SH-SY5Y (cell line): Measurements from ENCODE around the gene PHF8.

Source experiments
- GATA2 ChIP-seq: IDR thresholded peaks from 2 replicates; pipeline ENCODE4 v1.6.1; 2011; ENCODE audit warnings: mild to moderate bottlenecking, low read depth, low read length
- GATA3 ChIP-seq: IDR thresholded peaks from 2 replicates; pipeline ENCODE4 v1.6.1; 2011; ENCODE audit warnings: low read depth, mild to moderate bottlenecking, low read length, moderate library complexity

DNA sequence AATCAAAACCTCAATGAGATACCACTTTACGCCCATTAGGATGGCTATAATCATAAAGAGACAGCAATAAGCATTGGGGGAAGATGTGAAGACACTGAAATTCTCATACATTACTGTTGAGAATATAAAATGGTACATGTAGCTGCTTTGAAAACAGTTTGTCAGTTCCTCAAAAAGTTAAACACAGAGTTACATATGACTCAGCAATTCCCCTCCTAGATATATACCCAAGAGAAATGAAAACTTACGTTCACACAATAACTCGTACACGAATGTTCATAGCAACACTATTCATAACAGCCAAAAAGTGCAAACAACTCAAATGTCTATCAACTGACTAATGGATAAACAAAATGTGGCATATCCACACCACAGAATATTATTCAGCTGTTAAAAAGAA lies 36.6 kb downstream of the PHF8 start:
- TF ChIP-seq GATA2 (no peak), GATA3 (no peak)
